CD4-positive, alpha-beta T cell treated with Interleukin-6 at 100 ng/mL for 8 hours (primary cell): ENCODE data around the gene C1orf35.

Source experiments
- DNase-seq: peaks from one replicate; pipeline ENCODE4 v3.0.0-alpha.2; 2020; ENCODE audit warnings: mixed read lengths, low spot score

Gene C1orf35

DNA sequence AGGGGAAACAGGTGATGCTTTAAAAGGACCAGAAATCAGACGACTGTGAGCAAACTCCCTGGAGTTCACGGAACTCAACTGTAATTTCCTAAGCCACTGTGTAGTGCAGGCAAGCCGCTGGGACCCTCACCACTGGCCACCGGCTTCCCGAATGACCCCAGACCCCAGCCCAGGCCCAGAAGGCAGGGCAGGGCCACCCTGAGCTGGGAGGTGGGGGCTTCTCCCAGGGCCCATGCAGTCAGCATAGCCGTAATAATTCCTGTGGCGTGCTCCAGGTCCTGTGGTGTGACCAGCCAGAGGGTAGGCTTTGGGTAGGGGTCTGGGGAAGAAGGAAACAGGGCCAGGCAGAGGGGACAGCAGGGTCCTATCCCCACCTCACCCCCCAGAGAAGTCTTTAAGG, 24.1 kb downstream of the C1orf35 start:
- DNase-seq = no peak

DNA sequence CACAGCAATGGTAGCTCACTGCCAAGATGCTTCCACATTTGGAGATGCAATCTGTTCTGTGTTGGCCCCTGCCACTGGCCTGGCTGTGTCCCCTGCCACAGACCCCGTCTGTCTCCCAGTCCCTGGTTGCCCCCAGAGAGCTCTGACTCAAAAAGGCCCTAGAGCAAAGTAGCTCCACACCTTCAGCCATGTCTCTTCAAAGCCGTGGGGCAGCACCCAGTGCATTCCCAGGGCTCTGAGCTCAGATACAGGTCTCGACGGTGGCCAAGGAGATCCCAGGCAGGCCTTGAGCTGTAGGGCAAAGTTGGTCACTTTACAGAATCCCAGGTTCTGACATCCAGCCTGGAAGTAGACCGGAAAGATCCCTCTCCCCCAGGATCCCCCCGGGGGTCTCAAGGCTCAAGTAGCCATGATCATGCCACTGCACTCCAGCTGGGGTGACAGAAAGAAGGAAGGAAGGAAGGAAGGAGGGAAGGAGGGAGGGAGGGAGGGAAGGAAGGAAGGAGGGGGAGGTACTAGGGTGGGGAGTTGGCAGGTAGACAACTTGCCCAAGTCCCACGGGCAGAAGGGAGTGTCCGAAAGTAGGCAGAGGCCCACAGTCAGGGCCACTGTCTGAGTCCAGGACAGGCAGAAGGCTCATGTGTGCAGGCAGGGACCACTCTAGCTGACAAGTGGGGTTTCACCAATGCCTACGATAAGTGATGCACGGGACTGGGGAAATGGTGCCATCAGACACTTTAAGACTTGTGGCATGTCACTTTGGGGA, 25.4 kb downstream of the C1orf35 start:
- no peak for DNase-seq

DNA sequence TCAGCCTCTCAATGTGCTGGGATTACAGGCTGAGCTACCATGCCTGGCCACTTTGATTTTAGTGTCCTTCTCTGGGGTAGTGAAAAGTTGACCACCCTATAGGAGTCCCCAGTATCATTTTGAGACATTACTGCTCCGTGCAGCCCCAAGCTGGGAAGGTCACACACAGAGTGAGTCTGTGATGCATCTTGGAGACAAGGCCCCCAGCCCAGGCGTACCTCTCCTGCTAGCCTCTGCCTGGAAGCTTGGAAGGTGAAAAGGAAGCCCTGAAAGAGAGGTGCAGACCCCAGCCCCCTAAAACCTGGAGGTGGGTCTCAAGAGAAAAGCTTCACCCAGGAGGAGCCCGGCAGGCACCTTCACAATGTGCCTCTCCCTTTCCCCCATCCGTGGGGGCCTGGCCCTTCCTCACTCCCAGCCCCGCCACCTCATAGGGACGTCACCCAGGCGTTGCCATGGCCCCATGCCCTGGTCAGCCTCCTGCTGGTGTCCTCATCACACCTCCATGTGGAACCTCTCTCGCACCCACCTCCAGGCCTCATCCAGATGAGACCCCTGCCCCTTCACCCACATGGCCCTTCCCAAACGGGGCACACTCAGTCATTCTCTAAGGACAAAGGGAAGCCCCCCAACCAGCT, 26.2 kb downstream of the C1orf35 start:
- no peak for DNase-seq

DNA sequence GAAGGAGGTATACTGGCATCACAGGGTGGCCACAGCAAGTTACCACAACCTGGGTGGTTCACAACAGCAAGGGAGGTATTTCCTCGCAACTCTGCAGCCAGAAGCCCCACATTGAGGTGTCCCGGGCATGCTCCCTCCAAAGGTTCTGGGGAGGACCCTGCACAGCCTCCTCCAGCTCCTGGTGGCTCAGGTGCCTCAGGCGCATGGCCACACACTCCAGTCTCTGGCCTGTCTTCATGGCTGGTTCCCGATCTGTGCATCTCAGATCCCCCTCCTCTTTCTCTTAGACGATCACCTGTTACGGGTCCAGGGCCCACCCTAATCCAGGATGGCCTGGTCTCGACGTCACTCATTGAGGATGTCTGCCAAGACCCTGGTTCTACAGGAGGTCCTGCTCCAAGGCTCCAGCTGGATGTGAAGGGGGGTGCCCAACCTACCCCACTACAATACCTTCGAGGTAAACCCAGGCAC, 27.3 kb downstream of the C1orf35 start:
- DNase-seq = no peak

DNA sequence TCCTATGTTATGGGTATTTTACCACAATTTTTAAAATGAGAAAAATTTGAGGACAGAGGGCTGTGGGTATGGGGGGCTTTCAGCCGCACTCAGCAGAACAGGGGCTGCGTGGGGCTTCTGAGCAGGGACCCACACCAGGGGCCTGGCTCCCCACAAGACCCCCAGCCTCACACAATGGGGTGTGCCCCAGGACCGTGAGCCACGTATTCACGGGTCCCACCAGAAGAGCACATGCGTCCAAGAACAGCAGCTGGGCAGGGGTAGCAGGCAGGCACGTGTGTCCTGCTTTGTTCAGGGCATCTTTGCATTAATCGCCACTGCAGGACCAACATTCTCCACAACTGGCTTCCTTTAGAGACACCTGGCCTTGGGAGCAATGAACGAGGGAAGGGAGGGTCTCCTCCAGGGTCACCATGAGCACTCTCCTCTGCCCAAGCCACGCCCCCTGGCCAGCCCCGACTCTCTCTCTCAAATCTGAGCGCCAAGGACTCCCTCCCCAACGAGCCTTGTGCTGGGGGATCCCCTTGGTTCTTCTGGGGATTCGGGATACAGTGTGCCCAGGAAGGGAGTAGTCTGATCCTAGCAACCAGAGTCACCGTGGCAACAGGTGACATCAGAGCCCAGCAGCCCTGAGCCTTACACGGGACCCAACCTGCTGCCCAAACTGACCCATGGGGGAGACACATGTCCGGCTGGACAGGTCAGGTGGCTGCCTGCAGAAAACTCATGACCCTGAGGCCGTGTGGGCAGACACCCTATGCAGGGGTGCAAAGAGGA, 28.0 kb downstream of the C1orf35 start:
- DNase-seq = no peak

DNA sequence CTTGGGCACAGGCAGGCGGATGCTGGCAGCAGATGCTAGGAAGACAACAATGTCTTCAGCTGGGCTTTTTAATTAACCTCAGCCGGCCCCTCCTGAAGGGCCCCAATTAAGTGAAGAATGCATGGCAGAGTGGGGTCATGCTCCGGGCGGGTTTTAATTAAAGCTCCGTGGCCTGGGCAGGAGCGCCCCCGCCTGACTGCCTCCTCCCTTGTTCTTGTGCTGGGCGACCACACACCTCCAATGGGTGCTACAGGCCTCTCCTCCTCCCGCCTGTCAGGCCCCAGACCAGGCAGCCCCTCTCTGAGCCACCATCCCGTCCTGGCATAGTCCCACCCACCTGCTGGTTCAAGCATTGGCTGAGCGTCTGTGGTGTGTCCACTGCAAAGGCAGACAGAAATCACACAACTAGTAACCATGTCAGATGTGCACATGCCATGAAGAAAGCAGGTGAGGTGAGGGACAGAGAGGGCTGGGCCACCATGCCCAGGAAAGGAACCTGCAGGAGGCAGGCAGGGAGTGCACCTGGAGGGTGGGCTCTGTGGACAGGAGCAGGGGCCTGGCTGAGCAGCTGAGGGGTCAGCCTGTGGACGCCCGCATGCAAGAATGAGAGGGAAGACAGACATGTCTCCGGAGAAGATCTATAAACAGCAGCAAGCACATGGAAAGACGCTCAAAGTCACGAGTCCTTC, 29.1 kb downstream of the C1orf35 start:
- no peak for DNase-seq

DNA sequence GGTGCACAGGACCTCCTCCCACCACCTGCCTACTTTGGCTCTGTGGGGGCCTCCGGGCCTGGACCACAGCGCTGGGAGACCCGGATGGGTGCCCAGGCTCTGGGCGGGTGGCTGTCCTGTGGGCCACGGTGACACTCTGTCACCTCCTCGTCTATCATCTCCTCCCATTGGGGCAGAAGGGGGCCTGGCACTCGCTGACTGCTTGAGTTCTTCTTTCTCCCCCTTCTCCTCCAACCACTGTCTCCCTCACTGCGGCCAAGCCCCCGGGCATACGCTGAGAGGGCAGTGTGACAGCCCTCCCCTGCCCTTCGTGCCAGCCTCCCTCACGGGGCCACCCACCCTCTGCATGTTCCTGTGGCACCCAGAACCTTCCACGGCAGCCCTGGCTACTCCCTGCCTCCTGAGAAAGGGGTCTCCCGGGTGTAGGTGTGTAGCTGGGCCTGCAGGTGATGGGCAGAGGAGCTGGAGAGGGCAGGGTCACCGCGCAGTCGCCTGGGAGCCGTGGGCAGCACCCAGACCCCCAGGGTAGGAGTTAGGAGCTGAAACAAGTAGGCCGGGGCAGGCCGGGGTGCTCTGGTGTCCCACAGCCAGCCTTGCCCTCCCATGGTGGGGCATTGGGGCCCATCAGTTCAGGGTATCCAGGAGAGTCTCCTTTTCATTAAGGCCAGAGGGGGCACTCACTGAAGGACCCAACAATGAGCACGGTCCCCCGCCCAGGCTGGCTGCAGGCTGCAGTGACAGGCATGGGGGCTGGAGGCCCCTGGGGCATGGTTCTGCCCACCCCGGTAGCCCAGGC, 29.9 kb downstream of the C1orf35 start:
- no peak for DNase-seq

DNA sequence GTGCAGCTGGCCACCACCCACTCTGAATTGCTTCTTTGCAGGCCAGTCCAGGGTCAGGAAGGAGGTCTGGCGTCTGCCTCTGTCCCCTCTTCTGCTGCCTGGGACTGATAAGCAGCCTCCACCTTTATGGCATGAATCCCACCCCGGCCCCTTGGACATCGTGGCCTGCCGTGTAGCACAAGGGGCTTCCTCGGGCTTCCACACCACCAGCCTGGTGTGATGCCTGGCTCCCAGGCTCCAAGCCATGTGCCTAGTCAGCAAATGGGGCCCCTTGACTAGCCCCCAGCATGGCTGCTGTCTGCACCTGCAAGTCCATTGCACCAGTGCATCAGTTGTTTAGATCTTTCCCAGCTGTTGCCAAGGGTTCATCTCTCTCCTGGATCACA, 30.5 kb downstream of the C1orf35 start:
- DNase-seq = no peak

DNA sequence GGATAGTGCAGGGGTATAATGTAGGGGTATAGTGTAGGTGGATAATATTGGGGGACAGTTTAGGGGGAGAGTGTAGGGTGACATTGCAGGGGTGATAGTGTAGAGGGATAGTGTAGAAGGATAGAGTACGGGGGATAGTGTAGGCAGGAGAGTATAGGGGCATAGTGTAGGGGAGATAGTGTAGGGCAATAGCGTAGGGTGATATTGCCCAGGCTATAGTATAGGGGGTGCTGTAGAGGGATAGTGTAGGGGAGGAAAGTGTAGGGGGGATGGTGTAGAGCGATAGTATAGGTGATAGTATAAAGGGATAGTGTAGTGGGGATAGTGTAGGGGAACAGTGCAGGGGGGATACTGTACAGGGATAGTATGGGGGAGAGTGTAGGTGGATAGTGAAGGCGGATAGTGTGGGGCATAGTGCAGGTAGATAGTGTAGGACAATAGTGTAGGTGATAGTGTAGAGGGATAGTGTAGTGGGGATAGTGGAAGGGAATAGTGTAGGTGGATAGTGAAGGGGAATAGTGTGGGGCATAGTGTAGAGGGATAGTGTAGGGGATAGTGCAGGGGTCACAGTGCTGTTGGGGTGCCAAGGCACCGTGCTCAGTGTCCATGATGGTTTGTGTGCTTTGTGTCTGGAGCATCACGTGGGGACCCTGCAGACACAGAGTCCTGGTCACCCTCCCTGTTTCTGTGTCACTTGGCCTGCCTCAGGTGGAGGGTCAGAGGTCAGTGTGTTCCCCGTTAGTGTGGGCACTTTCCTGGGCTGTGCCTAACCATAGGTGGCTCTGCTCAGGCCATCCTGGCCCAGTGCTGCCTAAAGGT, 31.1 kb downstream of the C1orf35 start:
- no peak for DNase-seq

DNA sequence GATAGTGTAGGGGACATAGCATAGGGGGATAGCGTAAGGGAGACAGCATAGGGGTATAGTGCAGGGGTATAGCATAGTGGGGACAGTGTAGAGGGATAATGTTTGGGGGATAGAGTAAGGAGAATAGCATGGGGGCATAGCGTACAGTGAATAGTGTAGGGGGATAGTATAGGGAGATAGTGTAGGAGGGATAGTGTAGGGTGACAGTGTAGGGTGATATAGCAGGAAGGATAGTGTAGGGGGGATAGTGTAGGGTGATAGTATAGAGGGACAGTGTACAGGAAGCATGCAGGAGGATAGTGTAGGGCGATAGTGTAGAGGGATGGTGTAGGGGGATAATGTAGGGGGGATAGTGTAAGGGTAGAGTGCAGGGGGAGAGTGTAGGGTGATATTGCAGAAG, 32.3 kb downstream of the C1orf35 start:
- DNase-seq = no peak

DNA sequence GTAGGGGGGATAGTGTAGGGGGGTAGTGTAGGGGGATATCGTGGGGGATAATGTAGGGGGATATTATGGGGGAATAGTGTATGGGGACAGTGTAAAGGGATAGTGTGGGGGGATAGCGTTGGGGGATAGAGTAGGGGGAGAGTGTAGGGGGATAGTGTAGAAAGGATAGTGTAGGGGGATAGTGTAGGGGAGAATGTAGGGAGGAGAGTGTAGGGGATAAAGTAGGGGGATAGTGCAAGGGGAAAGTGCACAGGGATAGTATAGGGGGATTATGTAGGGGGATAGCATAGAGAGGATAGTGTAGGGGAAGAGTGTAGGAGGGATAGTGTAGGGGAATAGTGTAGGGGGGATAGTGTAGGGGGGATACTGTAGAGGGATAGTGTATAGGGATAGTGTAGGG, 33.0 kb downstream of the C1orf35 start:
- DNase-seq = no peak

DNA sequence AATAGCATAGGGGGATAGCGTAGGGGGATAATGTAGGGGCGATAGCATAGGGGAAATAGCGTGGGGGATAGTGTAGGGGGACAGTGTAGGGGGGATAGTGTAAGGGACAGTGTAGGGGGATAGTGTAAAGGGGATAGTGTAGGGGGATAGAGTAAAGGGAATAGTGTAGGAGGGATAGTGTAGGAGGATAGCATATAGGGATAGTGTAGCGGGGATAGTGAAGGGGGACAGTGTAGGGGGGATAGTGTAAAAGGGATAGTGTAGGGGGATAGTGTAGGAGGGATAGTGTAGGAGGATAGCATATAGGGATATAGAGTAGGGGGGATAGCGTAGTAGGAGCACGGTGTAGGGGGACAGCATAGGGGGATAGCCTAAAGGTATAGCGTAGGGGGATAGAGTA, 34.8 kb downstream of the C1orf35 start:
- DNase-seq = no peak

DNA sequence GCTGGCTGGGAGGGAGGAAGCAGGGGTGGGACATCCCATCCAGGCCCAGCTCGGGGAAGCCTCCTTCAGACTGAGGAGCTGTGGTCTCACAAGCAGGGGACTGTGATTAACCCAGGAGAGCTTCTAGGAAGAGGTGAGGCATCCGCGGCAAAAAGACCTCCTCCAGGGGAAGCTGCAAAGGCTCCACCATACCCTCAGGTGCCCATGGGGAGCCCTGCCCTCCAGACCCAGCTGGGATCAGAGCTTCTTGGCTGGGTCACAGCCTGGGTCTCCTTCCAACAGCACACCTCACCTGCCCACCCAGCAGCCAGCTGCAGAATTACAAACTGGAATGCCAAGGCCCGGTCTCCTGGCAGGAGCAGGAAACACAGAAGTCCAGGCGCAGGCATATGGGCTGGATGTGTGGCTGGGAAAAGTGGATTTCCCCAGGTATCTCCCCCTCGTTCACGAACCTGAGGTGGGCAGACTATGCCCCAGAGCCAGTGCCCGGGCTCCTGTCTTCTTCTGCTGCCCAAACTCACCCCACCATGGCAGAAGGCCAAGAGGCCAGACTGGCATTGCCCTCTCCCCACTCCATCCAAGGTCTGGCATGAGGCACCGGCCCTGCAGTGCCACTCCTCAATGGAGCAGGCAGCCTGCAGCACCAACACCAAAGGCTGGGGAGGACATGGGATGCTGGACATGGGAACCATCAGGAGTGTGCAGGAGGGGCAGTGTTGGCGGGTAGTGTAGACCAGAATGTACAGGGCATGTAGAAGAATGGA, 36.1 kb downstream of the C1orf35 start:
- DNase-seq = no peak

DNA sequence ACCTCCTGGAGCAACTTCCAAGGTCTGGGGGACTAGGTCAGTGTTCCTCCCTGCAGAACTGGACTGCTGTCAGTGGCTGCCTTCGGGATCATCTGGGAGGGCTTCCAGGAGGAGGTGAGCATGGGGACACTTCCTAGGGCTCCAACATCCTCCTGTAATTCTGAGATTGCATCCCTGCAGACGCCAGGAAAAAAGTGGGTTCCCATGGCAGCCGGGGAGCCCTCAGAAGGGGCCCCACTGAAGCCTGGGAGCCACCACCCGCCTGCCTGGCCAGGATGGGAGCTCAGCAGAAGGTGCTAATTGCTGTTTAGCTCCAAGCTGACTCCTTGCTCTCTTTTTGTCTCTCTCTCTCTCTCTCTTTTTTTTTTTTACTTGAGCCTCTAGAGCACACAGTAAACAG, 36.7 kb downstream of the C1orf35 start:
- no peak for DNase-seq

DNA sequence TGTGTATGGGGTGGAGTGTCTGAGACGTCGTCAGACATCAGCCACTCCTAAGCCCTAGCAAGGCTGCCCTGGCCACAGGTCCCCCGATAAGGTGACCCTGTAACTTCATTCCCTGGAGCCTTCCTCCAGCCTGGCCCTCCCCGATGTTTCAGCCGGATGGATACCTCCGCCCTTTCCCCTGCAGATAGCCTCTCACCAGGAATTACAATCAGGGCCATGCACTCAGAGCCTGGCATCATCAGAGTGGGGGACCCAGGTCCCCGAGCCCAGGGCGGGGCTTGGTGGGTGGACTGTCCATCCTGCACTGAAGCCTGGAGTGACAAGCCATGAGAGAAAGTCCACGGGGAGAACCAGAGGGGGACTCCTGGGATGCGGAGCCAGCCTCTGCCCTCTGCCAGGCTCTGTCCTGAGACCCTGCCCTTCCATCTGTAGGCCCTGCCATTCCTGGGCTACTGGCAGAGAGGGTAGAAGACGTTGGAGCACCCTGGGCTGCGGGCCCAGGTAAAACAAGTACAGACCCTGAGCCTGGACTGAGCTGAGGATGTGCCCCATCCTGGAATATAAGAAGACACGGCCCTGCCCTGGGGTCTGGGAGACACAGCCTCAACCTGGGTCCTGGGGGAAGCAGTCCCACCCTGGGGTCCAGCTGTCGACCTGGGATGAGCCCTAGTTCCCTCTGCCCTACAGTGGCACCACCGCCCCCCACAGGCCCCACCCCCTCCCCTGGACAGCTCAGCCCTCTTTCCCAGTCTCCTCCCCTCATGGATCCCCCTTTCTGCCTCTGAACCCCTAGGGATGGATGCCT, 37.4 kb downstream of the C1orf35 start:
- DNase-seq = no peak

DNA sequence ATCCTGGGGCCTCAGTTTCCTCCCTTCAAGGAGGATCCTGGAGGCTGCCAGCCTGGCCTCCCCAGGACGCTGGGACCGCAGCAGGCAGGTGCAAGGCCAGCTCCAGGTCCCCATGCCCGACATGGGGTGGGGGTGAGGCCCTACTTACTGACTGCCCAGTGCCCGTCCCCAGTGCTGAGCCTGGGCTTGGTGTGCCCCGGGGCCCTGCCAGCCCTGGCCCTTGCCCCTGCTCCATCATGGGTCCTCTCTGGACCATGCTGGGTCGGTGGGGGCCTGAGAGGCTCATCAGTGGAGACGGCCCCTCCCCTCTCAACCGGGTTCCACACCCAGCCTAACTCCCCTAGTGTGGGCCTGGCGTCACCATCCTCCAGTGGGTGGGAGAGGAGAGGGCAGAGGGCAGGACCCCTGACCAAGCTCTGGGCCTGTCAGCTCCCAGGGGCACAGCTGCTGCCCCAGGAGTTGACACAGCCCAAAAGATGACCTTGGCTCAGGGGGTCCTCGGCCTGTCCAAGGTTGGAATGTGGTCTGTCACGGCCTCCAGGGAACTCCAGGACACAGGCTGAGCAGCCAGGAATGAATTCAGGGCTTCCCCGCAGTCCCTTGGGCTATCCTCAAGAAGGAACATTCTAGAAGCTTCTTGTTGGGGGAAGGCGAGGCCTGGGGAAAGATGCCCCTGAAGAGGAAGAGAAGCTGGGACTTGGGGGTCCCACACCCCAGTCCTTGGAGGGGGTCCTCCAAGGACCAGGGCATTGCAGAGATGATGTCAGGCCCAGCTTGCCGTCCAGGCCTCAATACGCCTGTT, 38.2 kb downstream of the C1orf35 start:
- DNase-seq = no peak

DNA sequence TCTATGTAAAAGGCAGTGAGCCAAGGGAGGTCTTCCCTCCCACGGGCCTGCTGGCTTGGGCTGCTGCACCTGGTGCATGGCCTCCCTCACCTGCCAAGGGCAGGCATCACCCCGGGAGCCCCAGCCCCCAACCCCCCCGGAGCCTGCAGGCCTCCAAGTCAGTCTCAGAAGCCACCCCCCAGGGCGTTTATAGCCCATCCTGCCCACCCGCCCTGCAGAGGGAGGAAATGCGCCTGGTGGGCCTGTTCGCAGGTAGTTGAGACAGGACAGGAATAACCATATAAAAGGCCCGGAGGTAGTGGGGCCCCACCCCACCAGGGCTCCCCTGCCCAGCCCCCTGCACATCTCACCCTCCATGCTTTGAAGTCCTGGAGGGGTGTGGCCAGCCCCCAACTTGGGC, 38.8 kb downstream of the C1orf35 start:
- no peak for DNase-seq
